ENCODE measurements around the gene ELF4. TPM values are rescaled to one million over a fixed set of nuclear protein-coding genes. Genes with fewer than 3 reads are reported as not detected.

The ELF4 gene
- total and polyA plus RNA-seq, 2 of the 13 experiments (the other 11 are each of a cell fraction or from before 2014, with no cell fraction given): 1.3 to 2.6 TPM

DNA sequence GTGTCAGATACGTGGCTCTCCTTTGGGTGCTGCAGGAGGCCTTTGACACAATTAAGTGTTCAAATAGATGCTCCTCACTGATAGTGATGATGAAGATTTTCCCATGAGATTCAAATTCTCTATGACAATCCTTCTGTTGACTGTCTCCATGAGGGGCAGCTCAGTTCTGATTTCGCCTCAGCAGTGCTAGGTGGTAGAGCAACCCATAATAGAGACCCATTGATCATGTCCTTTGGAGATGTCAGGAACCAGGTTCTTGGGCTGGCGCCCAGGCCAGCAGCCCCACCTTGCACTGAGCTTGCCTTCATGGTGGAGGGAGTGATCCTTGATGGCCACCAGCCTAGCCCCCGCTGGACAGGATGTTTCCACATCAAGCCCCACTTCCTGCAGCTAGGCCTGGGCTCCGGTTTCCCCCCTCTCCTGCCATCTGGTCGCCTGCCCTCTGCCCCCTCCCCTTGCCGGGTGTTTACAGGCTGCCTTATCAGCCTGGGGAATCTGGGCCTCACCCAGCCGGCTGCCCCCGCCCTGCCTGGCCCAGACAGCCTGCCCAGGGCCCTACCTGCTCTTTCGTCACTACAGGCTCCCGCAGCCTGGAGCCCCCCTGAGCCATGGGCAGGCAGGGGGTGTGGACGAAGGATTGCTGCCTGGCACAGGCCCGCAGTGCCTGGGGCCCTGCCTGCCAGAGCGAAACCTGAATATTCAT lies 12.6 kb downstream of the ELF4 start (continued):
- TF ChIP-seq, protein P1, sequence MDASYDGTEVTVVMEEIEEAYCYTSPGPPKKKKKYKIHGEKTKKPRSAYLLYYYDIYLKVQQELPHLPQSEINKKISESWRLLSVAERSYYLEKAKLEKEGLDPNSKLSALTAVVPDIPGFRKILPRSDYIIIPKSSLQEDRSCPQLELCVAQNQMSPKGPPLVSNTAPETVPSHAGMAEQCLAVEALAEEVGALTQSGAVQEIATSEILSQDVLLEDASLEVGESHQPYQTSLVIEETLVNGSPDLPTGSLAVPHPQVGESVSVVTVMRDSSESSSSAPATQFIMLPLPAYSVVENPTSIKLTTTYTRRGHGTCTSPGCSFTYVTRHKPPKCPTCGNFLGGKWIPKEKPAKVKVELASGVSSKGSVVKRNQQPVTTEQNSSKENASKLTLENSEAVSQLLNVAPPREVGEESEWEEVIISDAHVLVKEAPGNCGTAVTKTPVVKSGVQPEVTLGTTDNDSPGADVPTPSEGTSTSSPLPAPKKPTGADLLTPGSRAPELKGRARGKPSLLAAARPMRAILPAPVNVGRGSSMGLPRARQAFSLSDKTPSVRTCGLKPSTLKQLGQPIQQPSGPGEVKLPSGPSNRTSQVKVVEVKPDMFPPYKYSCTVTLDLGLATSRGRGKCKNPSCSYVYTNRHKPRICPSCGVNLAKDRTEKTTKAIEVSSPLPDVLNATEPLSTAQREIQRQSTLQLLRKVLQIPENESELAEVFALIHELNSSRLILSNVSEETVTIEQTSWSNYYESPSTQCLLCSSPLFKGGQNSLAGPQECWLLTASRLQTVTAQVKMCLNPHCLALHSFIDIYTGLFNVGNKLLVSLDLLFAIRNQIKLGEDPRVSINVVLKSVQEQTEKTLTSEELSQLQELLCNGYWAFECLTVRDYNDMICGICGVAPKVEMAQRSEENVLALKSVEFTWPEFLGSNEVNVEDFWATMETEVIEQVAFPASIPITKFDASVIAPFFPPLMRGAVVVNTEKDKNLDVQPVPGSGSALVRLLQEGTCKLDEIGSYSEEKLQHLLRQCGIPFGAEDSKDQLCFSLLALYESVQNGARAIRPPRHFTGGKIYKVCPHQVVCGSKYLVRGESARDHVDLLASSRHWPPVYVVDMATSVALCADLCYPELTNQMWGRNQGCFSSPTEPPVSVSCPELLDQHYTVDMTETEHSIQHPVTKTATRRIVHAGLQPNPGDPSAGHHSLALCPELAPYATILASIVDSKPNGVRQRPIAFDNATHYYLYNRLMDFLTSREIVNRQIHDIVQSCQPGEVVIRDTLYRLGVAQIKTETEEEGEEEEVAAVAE (CRISPR knock-in tag; IDR thresholded peaks at IDR 0.05; ENCODE audit: borderline replicate concordance): no peak
- TF ChIP-seq ZNF431 (CRISPR knock-in tag; IDR thresholded peaks at IDR 0.05; ENCODE audit: borderline replicate concordance, low read depth) (no peak), ZBTB46 (CRISPR knock-in tag; IDR thresholded peaks at IDR 0.05; ENCODE audit: borderline replicate concordance) (no peak), ZC3H4 (CRISPR knock-in tag; IDR thresholded peaks at IDR 0.05; ENCODE audit: borderline replicate concordance) (no peak), ZFP82 (CRISPR knock-in tag; IDR thresholded peaks at IDR 0.05; ENCODE audit: borderline replicate concordance) (no peak), TFE3 (CRISPR knock-in tag; IDR thresholded peaks at IDR 0.05) (no peak), ZBTB42 (CRISPR knock-in tag; IDR thresholded peaks at IDR 0.05) (no peak), GATA4 (IDR thresholded peaks at IDR 0.05; ENCODE audit: borderline replicate concordance, low read depth) (peak; percentile 24; the same call in 1 of the 2 replicates), PHF5A (CRISPR knock-in tag; IDR thresholded peaks at IDR 0.05; ENCODE audit: low read depth, unreplicated experiment) (no peak), ZSCAN22 (CRISPR knock-in tag; IDR thresholded peaks at IDR 0.05) (no peak), PTBP1 (IDR thresholded peaks at IDR 0.05; ENCODE audit: low read depth, low read length, poor library complexity, severe bottlenecking) (no peak), SP2 (CRISPR knock-in tag; IDR thresholded peaks at IDR 0.05) (no peak), POLR2AphosphoS5 (IDR thresholded peaks at IDR 0.05; ENCODE audit: low read depth, low read length) (no peak), CCDC6 (CRISPR knock-in tag; IDR thresholded peaks at IDR 0.05) (no peak), ZNF746 (CRISPR knock-in tag; IDR thresholded peaks at IDR 0.05) (peak; percentile 54; the same call in 1 of the 2 replicates), ASH2L (IDR thresholded peaks at IDR 0.05; ENCODE audit: insufficient read length, low read depth, low read length) (no peak), ZSCAN25 (CRISPR knock-in tag; IDR thresholded peaks at IDR 0.05) (peak; percentile 71; the same call in 1 of the 2 replicates), ZFP37 (CRISPR knock-in tag; IDR thresholded peaks at IDR 0.05; ENCODE audit: borderline replicate concordance) (no peak)
- TF ChIP-seq, protein P2, sequence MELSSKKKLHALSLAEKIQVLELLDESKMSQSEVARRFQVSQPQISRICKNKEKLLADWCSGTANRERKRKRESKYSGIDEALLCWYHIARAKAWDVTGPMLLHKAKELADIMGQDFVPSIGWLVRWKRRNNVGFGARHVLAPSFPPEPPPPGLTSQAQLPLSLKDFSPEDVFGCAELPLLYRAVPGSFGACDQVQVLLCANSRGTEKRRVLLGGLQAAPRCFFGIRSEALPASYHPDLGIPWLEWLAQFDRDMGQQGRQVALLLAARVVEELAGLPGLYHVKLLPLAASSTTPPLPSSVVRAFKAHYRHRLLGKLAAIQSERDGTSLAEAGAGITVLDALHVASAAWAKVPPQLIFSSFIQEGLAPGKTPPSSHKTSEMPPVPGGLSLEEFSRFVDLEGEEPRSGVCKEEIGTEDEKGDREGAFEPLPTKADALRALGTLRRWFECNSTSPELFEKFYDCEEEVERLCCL (CRISPR knock-in tag; IDR thresholded peaks at IDR 0.05; ENCODE audit: borderline replicate concordance): no peak

Measured in HepG2 (cell line).